Measurements from ENCODE around the gene NPM3.
"Not testable (repeated sequence)": the region's sequence is repeated elsewhere in the genome, so short reads cannot be mapped to it uniquely, and the experiment has no call there.

NPM3 gene

GRCh38 chr10:101803511-101803910 lies 20.3 kb upstream of the NPM3 start:
- no peak for DNase-seq (ENCODE audit: low read depth in 2 of 2)

GRCh38 chr10:101797403-101798059 lies 14.3 kb upstream of the NPM3 start:
- DNase-seq (ENCODE audit: low read depth in 2 of 2): no peak

- DNase-seq (ENCODE audit: low read depth in 2 of 2): no peak
These were observed 10.3 kb upstream of the NPM3 start for GRCh38 chr10:101793526-101793925.

GRCh38 chr10:101789686-101790085 lies 6.4 kb upstream of the NPM3 start:
- DNase-seq (ENCODE audit: low read depth in 2 of 2): no peak

- DNase-seq (ENCODE audit: low read depth in 2 of 2): not testable (repeated sequence)
These were observed 6.0 kb upstream of the NPM3 start for GRCh38 chr10:101789231-101789630.

GRCh38 chr10:101785801-101786200 lies 2.6 kb upstream of the NPM3 start:
- no peak for DNase-seq (ENCODE audit: low read depth in 2 of 2)

GRCh38 chr10:101784558-101784957 lies 1.3 kb upstream of the NPM3 start:
- DNase-seq (ENCODE audit: low read depth in 2 of 2): no peak

GRCh38 chr10:101783736-101784118 lies 481 bp upstream of the NPM3 start:
- DNase-seq (ENCODE audit: low read depth in 2 of 2): no peak

GRCh38 chr10:101781984-101782810 lies 1.0 kb downstream of the NPM3 start:
- no peak for DNase-seq (ENCODE audit: low read depth in 2 of 2)

GRCh38 chr10:101781655-101781983 lies 1.6 kb downstream of the NPM3 start:
- DNase-seq (ENCODE audit: low read depth in 2 of 2): no peak

- DNase-seq (ENCODE audit: low read depth in 2 of 2): peak; percentile 60 to 64
These were observed 2.2 kb downstream of the NPM3 start for GRCh38 chr10:101780818-101781654.

- no peak for DNase-seq (ENCODE audit: low read depth in 2 of 2)
These were observed 2.9 kb downstream of the NPM3 start for GRCh38 chr10:101780187-101780817.

GRCh38 chr10:101779544-101780186 lies 3.6 kb downstream of the NPM3 start:
- peak; percentile 83 to 87 for DNase-seq (ENCODE audit: low read depth in 2 of 2)

GRCh38 chr10:101778781-101779543 lies 4.3 kb downstream of the NPM3 start:
- DNase-seq (ENCODE audit: low read depth in 2 of 2): no peak

GRCh38 chr10:101778151-101778780 lies 5.0 kb downstream of the NPM3 start:
- DNase-seq (ENCODE audit: low read depth in 2 of 2): no peak

GRCh38 chr10:101777619-101778145 lies 5.6 kb downstream of the NPM3 start:
- no peak for DNase-seq (ENCODE audit: low read depth in 2 of 2)

GRCh38 chr10:101776161-101776817 lies 7.0 kb downstream of the NPM3 start:
- DNase-seq (ENCODE audit: low read depth in 2 of 2): no peak

GRCh38 chr10:101775273-101776160 lies 7.7 kb downstream of the NPM3 start, which contains the start of gene FGF8:
Gene FGF8, minus strand, starts transcription at chr10:101776114. Its CDS starts 214 bp downstream, at chr10:101775900.
- DNase-seq (ENCODE audit: low read depth in 2 of 2): no peak

All from stimulated activated CD4-positive, alpha-beta T cell treated with anti-CD3 and anti-CD28 coated beads, Interleukin-4, amount 100 ng/mL, for 48 hours (primary cell).